SU-DHL-6 (cell line): ENCODE results near the gene CYP24A1.

Experiments used
- EZH2phosphoT487 ChIP-seq: fragments of 200-600 bp; sonication (generic), shearing (Covaris generic); conservative IDR thresholded peaks from 2 replicates; pipeline ENCODE4 v1.6.1; 2018; ENCODE audit warnings: mild to moderate bottlenecking, antibody characterized with exemption, low read length, moderate library complexity, mixed read lengths
- TF ChIP-seq, protein P1 (sequence below): fragments of 200-600 bp; sonication (generic); IDR thresholded peaks from one replicate; pipeline ENCODE4 v1.5.1; 2017; ENCODE audit warnings: antibody characterized with exemption, mild to moderate bottlenecking, low read length, moderate library complexity; ENCODE audit not compliant: insufficient read depth, poor library complexity, severe bottlenecking

DNA sequence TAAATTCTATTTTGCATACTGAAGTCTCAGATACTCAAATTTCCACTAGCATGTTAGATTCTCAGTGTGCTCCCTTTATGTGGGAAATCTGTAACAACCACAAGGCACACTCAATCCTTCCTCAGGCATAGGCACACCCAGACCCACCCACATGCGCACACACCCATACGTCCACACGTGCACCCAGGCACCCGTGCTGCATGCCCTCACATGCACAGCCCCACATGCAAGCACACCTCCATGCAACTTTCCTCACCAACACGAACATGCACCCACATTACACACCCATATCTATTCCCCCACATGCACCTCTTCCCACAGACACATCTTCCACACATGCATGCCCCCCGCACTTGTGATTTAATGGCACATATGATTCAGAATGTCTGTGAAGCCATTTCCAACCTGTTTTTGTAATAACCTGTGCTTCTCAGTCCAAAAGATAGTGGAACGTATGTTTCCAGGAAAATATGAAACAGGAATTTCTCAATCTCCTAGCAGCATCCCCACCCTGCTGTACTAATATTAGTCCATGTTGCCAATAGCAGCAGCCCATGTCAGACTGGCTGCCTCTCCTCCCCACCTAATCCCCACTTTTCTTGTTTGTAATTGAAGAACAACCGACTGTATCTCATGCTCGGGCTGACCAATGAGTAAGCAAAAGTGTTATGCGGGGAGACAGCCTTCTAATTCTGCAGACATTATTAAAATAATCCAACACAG is 11.3 kb upstream of the CYP24A1 start:
- TF ChIP-seq, protein P1, sequence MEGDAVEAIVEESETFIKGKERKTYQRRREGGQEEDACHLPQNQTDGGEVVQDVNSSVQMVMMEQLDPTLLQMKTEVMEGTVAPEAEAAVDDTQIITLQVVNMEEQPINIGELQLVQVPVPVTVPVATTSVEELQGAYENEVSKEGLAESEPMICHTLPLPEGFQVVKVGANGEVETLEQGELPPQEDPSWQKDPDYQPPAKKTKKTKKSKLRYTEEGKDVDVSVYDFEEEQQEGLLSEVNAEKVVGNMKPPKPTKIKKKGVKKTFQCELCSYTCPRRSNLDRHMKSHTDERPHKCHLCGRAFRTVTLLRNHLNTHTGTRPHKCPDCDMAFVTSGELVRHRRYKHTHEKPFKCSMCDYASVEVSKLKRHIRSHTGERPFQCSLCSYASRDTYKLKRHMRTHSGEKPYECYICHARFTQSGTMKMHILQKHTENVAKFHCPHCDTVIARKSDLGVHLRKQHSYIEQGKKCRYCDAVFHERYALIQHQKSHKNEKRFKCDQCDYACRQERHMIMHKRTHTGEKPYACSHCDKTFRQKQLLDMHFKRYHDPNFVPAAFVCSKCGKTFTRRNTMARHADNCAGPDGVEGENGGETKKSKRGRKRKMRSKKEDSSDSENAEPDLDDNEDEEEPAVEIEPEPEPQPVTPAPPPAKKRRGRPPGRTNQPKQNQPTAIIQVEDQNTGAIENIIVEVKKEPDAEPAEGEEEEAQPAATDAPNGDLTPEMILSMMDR = no peak
- no peak for TF ChIP-seq EZH2phosphoT487
